ENCODE results near the gene ZBTB20. TPM values are rescaled to one million over a fixed set of nuclear protein-coding genes. Genes with fewer than 3 reads are reported as not detected.

ZBTB20 gene
- total RNA-seq, 1 donor from 2014 or later: 66.4 TPM

- Histone ChIP-seq H3K4me1 (no peaks in the 10 kb centered on the region), H3K27ac (no peak overlapping the region), H3K4me3 (no peak overlapping the region), H3K9me3 (no peaks in the 10 kb centered on the region), H3K27me3 (ENCODE audit: low read depth) (no peaks in the 10 kb centered on the region), H3K36me3 (no peaks in the 10 kb centered on the region)
- TF ChIP-seq, protein P1, sequence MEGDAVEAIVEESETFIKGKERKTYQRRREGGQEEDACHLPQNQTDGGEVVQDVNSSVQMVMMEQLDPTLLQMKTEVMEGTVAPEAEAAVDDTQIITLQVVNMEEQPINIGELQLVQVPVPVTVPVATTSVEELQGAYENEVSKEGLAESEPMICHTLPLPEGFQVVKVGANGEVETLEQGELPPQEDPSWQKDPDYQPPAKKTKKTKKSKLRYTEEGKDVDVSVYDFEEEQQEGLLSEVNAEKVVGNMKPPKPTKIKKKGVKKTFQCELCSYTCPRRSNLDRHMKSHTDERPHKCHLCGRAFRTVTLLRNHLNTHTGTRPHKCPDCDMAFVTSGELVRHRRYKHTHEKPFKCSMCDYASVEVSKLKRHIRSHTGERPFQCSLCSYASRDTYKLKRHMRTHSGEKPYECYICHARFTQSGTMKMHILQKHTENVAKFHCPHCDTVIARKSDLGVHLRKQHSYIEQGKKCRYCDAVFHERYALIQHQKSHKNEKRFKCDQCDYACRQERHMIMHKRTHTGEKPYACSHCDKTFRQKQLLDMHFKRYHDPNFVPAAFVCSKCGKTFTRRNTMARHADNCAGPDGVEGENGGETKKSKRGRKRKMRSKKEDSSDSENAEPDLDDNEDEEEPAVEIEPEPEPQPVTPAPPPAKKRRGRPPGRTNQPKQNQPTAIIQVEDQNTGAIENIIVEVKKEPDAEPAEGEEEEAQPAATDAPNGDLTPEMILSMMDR (IDR thresholded peaks at IDR 0.05): no peak
- intact Hi-C loops (cut with DNase I): no loop called here
- DNase-seq (no peak), ATAC-seq (no peak)
Measured at GRCh38 chr3:114318295-114318694, 828.8 kb downstream of the ZBTB20 start.

GRCh38 chr3:114314282-114314681 is 832.8 kb downstream of the ZBTB20 start:
- intact Hi-C loops (cut with DNase I): no loop called here
- DNase-seq (no peak), ATAC-seq (no peak)
- no peak overlapping the region for H3K4me3 ChIP-seq
- H3K27ac ChIP-seq: no peak overlapping the region
- no peaks in the 10 kb centered on the region for H3K27me3 ChIP-seq (ENCODE audit: low read depth)
- TF ChIP-seq, protein P1 (IDR thresholded peaks at IDR 0.05): no peak
- H3K36me3 ChIP-seq: no peaks in the 10 kb centered on the region
- H3K9me3 ChIP-seq: no peaks in the 10 kb centered on the region
- H3K4me1 ChIP-seq: no peaks in the 10 kb centered on the region

DNA sequence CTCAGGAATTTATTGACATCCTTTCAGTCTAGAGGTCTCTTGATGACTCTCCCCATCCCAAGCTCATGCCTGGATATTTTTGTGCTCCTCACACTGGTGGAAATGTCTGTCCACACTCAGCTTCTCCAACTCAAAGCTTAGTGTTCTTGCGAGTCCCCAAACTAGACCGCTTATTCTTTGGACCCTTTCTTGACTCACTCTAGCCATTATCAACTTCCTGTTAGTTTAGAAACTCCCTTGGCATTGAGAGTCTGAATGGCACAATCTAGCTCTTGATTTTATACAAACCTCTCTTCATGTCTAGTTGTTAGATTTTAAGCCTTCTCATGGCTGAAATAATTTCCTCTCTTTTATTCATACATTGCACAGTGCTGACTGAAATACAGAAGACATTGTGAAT is 833.7 kb downstream of the ZBTB20 start:
- TF ChIP-seq, protein P1 (IDR thresholded peaks at IDR 0.05): no peak
- DNase-seq: no peak
- Histone ChIP-seq H3K9me3 (no peaks in the 10 kb centered on the region), H3K27ac (no peak overlapping the region), H3K27me3 (ENCODE audit: low read depth) (no peaks in the 10 kb centered on the region), H3K4me3 (no peak overlapping the region), H3K4me1 (no peaks in the 10 kb centered on the region), H3K36me3 (no peaks in the 10 kb centered on the region)
- intact Hi-C loops (cut with DNase I): no loop called here
- no peak for ATAC-seq

- Histone ChIP-seq H3K9me3 (no peaks in the 10 kb centered on the region), H3K27ac (no peak overlapping the region), H3K36me3 (no peaks in the 10 kb centered on the region), H3K4me1 (no peaks in the 10 kb centered on the region), H3K27me3 (ENCODE audit: low read depth) (no peaks in the 10 kb centered on the region), H3K4me3 (no peak overlapping the region)
- TF ChIP-seq, protein P1 (IDR thresholded peaks at IDR 0.05): no peak
- intact Hi-C loops (cut with DNase I): no loop called here
- ATAC-seq (no peak), DNase-seq (no peak)
Measured at GRCh38 chr3:114310695-114311094, 836.4 kb downstream of the ZBTB20 start.

GRCh38 chr3:114308830-114309229 is 838.3 kb downstream of the ZBTB20 start:
- Histone ChIP-seq H3K27ac (no peak overlapping the region), H3K4me3 (no peak overlapping the region), H3K36me3 (no peaks in the 10 kb centered on the region), H3K4me1 (no peaks in the 10 kb centered on the region), H3K9me3 (no peaks in the 10 kb centered on the region), H3K27me3 (ENCODE audit: low read depth) (no peaks in the 10 kb centered on the region)
- intact Hi-C loops (cut with DNase I): no loop called here
- TF ChIP-seq, protein P1 (IDR thresholded peaks at IDR 0.05): no peak
- ATAC-seq (peak; percentile 37 to 60), DNase-seq (no peak)

GRCh38 chr3:114308377-114308776 is 838.7 kb downstream of the ZBTB20 start:
- TF ChIP-seq, protein P1 (IDR thresholded peaks at IDR 0.05): no peak
- no peak overlapping the region for H3K4me3 ChIP-seq
- intact Hi-C loops (cut with DNase I): no loop called here
- no peaks in the 10 kb centered on the region for H3K27me3 ChIP-seq (ENCODE audit: low read depth)
- DNase-seq: no peak
- no peaks in the 10 kb centered on the region for H3K9me3 ChIP-seq
- no peaks in the 10 kb centered on the region for H3K4me1 ChIP-seq
- H3K27ac ChIP-seq: no peak overlapping the region
- H3K36me3 ChIP-seq: no peaks in the 10 kb centered on the region
- no peak for ATAC-seq
